IPS-NIHi11 (cell line): Measurements from ENCODE around the gene LMO7.
A peak's percentile ranks its signal among the peaks of the same experiment; 100 is the strongest.
"Not testable (repeated sequence)": the region's sequence is repeated elsewhere in the genome, so short reads cannot be mapped to it uniquely, and the experiment has no call there.

ENCODE experiments used
- DNase-seq: peaks from one replicate; pipeline ENCODE4 v3.0.0; 2012; ENCODE audit warnings: mixed read lengths, low spot score

Gene LMO7

GRCh38 chr13:75743072-75743471 lies 106.9 kb downstream of the LMO7 start:
- not testable (repeated sequence) for DNase-seq

DNA sequence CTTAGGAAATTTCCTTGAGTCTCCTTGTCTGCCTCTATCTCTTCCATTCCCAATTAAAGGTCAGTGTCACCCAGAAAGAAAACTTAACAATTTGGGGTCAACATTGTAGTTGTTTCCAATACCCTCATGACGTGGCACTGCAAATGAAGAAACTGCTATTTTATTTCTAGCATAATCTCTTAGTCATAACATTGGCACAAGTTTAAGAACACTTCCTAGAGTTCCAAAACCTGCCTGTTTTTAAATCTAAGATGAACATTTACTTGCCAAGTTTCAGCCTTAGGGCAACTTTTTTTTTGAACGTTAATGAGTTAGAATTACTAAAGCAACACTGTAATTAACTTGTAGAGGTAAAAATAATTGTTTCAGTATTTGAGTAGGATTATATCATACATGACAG lies 108.0 kb downstream of the LMO7 start:
- no peak for DNase-seq

DNA sequence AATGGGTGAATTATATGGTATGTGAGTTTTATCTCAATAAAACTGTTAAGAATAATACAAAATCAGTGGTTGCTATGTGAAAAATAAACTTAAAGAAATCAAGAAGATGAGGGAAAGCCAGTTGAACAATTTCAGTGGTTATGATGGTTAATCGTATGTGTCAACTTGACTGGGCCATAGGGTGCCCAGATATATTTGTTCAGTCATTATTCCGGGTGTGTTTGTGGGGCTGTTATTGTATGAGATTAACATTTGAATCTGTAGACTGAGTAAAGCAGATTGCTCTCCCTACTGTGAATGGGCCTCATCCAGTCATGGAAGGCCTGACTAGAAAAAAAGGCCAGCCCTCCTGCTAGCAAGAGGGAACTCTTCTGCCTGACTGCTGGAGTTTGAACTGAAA lies 109.3 kb downstream of the LMO7 start:
- no peak for DNase-seq

GRCh38 chr13:75748874-75749273 lies 112.7 kb downstream of the LMO7 start:
- DNase-seq = no peak

DNA sequence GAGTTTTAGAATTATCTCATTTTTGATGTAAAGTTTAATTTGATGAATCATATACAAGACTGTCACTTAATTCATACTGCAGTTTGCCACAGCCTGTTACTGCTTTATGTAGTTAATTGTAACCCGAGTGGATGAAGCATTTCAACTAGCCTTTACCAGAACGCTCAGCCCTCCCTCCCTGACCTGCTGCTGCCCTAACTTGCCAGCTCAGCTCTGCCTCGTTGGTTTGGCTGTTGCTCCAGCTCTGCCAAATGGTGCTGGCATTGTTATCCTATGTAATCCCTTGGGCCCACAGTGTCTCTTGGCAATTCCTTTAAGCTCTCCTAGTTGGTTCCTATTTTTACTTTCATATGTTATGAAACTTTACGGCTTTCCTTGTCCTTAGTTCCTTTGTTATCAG lies 113.3 kb downstream of the LMO7 start:
- DNase-seq = peak; percentile 10

DNA sequence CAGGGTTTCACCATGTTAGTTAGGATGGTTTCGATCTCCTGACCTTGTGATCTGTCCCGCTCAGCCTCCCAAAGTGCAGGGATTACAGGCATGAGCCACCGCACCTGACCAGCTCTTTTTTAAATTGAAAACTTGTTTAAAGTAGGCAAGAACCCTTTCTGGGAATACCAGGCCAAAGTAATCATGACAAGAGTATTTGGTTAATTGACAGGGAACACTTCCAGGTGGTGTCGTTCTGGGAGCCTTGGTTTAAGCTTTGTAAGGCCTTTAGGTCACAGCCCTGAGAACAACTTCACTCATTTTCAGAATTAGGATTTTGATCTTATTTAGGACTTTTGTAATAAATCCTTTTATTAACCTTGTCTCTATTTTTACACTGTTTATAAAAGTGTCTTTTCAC lies 115.2 kb downstream of the LMO7 start:
- no peak for DNase-seq

DNA sequence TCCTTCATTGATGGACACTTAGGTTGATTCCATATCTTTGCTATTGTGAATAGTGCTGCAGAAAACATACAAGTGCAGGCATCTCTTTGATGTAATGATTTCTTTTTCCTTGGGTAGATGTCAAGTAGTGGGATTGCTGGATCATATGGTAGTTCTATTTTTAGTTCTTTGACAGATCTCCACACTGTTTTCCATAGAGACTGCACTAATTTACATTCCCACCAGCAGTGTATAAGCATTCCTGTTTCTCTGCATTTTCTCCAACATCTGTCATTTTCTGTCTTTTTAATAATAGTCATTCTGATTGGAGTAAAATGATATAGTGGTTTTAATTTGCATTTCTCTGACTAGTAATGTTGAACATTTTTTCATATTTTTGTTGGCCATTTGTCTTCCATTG lies 116.7 kb downstream of the LMO7 start:
- DNase-seq = no peak

DNA sequence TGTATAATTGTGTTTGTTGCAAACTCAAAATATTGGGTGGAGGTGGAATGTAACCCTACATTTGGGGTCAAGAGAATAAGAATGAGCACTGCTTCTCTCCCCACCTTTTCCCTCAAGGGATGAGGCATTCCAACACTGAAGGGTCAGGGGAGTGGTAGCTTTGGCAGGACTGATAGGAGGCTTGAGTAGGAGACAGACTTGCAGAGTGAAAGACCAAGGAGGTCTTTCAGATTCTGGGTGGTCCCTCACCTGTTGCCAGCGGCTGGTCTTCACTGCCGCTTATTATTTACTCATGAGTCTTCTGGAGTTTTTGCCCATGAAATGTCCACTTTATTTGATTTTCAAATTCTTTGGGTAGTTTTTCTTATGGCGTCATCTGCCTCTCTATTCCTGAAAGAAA lies 118.8 kb downstream of the LMO7 start:
- DNase-seq = peak; percentile 14

GRCh38 chr13:75757336-75757735 lies 121.2 kb downstream of the LMO7 start:
- DNase-seq = no peak

GRCh38 chr13:75759531-75759930 lies 123.4 kb downstream of the LMO7 start:
- no peak for DNase-seq

GRCh38 chr13:75760131-75761021 lies 124.2 kb downstream of the LMO7 start:
- DNase-seq = peak; percentile 37

DNA sequence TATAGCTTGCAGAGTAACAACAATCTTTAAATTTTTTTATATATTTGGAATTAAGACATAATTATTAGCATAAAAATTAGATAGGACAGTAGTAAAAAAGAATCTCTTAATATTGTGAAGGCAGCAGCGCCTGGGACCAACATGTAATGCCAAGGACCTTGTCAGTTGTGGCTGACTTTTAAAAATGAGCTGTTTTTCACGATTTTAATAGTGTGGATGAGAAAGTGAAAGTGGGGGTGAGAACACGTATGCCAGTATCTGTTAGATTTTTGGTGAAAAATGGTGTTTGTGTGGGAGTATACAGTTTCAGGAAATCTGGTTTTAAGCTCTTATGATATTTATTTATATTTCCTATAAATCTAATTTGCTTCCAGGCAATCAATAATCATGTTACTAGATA lies 125.2 kb downstream of the LMO7 start:
- DNase-seq = no peak

DNA sequence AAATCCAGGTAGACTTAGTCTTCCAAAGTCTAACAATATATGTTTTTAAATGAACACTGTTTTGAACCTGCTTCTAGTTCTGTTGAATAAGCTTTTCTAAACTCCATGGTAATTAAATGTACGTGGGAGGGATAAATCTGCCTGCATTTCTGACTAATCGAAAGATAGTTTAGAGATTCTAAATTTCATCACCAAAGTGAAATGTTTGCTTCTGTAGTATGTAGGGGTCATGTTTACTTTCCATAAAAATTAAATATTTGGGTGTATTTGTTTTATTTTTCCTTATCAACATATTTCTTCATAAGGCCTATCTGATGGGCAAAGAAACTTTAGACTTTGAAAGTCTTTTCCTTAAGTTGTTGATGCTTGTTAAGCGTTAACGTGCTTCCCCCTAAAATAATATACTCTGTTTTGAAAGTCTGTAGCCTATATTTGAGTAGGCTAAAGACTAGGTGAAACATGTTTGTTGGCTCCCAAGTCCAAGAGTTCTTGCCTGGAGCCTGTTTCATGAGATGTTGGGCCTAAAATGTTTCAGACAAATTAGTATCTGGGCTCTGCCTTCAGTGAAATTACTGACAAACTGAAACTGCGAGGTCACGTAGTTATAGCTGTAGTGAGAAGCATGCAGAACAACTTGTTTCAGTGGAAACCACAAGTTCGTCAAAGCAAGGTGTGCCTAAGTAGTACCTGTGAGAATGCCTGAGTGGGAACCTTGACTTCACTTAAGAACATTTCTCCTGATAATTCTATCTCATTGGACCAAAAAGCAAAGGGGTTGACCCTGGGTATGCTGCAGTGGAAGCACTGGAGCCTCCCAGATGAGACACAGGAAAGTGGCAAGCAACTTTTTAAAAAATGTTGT lies 126.2 kb downstream of the LMO7 start:
- no peak for DNase-seq

GRCh38 chr13:75762955-75763354 lies 126.8 kb downstream of the LMO7 start:
- no peak for DNase-seq

GRCh38 chr13:75763512-75763911 lies 127.4 kb downstream of the LMO7 start:
- no peak for DNase-seq

DNA sequence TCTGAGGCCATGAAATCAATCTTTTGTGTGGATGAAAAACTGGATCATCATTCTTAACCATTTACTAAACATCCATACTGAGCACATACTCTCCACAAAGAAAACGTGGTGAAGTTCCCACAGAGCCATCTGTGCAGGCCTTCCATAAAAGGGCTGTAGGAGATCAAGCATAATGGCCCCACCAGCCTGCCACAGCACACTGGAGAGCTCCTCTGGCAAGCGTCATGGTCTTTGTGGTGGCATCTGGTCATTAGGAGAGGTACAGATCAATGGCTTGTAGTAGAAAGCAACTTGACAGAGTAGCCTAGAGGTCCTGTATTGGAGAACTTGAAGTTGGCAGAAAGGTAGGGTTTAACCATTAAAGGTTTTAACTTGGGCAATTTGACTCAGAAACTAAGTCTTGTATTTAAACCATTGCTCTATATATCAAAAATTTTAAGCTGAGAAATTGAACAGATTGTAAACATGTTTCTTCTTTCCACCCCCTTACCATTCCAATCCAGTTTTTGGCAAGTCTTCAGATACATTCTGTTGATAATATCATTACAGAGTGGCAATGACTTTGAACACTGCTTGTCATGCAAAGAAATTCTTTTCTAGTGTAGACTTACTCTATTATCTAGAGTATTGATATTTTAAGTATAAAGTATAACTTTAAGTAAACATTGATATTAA lies 128.3 kb downstream of the LMO7 start:
- no peak for DNase-seq

GRCh38 chr13:75764926-75765310 lies 128.8 kb downstream of the LMO7 start:
- DNase-seq = no peak

GRCh38 chr13:75766636-75767035 lies 130.5 kb downstream of the LMO7 start:
- DNase-seq = no peak

- no peak for DNase-seq
These were observed 133.2 kb downstream of the LMO7 start for GRCh38 chr13:75769141-75769905.

DNA sequence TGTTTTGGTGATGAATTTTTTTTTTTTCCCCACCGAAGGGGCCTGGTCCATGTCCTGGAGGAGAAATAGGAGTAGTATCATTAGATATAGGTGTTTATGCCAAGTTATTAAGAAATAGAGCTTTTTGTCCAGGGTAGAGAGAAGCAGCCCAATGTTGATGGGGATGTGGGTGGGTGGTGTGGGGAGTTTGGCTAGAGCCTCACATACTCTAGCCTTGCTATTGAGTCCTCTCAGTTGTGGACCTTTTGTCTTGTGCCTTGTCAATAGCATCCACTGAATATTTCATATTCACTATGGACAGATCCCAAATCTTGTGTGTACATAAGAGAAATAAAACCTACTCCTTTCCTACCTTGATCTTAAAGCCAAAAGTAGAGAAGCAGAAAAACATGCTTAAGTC lies 134.0 kb downstream of the LMO7 start:
- no peak for DNase-seq

- no peak for DNase-seq
These were observed 134.5 kb downstream of the LMO7 start for GRCh38 chr13:75770592-75771011.

- DNase-seq = no peak
These were observed 135.1 kb downstream of the LMO7 start for GRCh38 chr13:75771226-75771625.
